GM13977 (cell line): ENCODE results near the gene KCNJ6.

Experiments
- DNase-seq: peaks from one replicate; pipeline ENCODE4 v3.0.0; 2012; ENCODE audit warnings: low spot score
- in situ Hi-C: fragments of 300-500 bp; cut with MboI; formaldehyde crosslinking; loops from one replicate; pipeline ENCODE4 v1.12.0; 2022; ENCODE audit warnings: low sequenced_read_pairs, low pct_unique_long_range_greater_than_20kb, mixed read lengths, inconsistent platforms; ENCODE audit not compliant: unreplicated experiment
- TF ChIP-seq, protein P1 (sequence below): IDR thresholded peaks from 2 replicates; pipeline ENCODE4 v1.5.1; 2012; ENCODE audit warnings: mild to moderate bottlenecking, control low read depth; ENCODE audit not compliant: insufficient read depth; ENCODE audit errors: extremely low read depth, missing control alignments

KCNJ6 gene

GRCh38 chr21:37797403-37797802, 118.9 kb downstream of the KCNJ6 start:
- DNase-seq = no peak
- TF ChIP-seq, protein P1, sequence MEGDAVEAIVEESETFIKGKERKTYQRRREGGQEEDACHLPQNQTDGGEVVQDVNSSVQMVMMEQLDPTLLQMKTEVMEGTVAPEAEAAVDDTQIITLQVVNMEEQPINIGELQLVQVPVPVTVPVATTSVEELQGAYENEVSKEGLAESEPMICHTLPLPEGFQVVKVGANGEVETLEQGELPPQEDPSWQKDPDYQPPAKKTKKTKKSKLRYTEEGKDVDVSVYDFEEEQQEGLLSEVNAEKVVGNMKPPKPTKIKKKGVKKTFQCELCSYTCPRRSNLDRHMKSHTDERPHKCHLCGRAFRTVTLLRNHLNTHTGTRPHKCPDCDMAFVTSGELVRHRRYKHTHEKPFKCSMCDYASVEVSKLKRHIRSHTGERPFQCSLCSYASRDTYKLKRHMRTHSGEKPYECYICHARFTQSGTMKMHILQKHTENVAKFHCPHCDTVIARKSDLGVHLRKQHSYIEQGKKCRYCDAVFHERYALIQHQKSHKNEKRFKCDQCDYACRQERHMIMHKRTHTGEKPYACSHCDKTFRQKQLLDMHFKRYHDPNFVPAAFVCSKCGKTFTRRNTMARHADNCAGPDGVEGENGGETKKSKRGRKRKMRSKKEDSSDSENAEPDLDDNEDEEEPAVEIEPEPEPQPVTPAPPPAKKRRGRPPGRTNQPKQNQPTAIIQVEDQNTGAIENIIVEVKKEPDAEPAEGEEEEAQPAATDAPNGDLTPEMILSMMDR = no peak
- in situ Hi-C loops = no loop called here

DNA sequence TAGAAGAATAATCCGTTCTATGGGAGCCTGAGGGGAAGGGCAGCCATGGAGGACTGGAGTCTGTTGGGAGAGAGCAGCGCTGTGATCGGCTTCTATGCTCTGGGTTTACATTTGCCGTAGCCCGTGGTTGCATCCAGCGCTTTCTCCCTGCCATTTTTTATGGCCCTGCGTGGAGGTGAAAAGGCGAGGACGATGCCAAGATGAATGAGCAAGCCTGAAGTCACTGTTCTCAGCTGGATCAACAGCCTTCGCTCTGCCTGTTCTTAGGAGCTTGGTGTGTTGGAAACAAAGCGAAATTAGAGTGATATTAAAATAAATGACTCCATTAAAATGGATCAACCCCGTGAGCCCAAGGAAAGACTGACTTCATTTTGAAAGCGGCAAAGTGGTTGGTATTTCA, 120.2 kb downstream of the KCNJ6 start:
- TF ChIP-seq, protein P1 = no peak
- no peak for DNase-seq
- in situ Hi-C loops = no loop called here

DNA sequence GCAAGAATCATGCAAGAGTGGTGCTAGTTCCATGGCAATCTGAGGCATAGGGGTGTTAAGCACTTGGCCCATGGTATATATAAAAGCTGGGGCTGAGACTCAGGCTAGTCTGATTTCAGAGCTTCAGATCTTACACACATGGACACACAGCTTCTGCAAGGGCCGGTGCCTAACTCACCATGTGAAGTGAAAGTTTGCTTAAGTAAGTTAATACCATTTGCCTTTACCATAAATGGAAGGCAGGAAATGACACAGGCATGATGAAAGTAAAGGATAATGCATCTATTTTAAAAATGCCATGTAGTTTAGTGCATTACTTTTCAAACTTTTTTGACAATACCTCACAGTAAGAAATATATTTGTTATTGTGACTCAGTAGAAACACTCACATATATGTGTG, 122.6 kb downstream of the KCNJ6 start:
- in situ Hi-C loops = no loop called here
- TF ChIP-seq, protein P1 = no peak
- no peak for DNase-seq

DNA sequence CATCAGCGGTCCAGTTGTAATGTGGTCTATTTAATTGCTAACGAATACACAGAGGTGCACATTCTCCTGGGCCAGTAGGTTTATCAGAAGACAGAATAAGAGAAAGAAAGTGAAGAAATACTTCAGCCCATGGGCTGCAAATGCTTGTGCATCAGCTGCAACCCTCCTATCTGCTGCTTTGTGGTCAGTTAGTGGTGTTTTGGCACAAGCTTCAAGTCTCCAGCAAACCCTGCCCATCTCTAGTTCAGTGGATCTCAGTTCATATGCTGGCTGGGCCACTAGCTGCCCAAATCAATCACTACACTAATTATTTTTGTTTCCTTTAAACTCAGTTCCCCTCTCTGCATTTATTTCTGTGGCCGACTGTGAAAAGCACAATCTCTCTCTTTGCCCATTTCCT, 124.2 kb downstream of the KCNJ6 start:
- no peak for DNase-seq
- TF ChIP-seq, protein P1 = no peak
- in situ Hi-C loops = no loop called here

DNA sequence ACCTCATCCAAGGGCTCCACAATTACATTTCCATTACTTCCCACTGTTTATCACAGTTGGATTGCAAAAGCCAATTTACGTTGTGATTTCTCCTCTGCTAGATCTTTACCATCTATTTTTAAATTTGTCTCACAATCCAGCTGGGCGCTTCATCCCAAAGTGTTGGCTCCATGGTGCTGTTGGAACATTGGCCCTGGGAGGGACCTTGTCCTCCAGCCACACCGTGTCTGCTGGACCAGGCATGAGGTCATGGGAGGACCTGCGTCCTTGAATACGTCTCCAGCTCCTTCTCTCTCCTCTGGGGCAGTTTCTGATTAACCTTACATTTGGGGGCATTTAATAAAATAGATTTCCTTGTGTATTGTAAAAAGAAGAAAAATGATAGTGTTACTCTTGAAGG, 125.4 kb downstream of the KCNJ6 start:
- TF ChIP-seq, protein P1 = no peak
- in situ Hi-C loops = no loop called here

GRCh38 chr21:37788503-37788902, 127.8 kb downstream of the KCNJ6 start:
- in situ Hi-C loops = no loop called here
- no peak for DNase-seq
- TF ChIP-seq, protein P1 = no peak

More for the DNA sequence above, 125.4 kb downstream of the KCNJ6 start:
- DNase-seq = no peak

- DNase-seq = no peak
- in situ Hi-C loops = no loop called here
- TF ChIP-seq, protein P1 = no peak
Observed at GRCh38 chr21:37787456-37787855, 128.8 kb downstream of the KCNJ6 start.
